ENCODE measurements around the gene KIF5C. TPM values are rescaled to one million over a fixed set of nuclear protein-coding genes. Genes with fewer than 3 reads are reported as not detected.
A peak's percentile ranks its signal among the peaks of the same experiment; 100 is the strongest.
"Not testable (repeated sequence)": the region's sequence is repeated elsewhere in the genome, so short reads cannot be mapped to it uniquely, and the experiment has no call there.

Gene KIF5C
- total RNA-seq, 1 donor from 2014 or later = 0.08 TPM

GRCh38 chr2:148966438-148966758 lies 91.4 kb downstream of the KIF5C start:
- ATAC-seq = no peak

GRCh38 chr2:148967056-148967455 lies 92.0 kb downstream of the KIF5C start:
- no peak for ATAC-seq

- ATAC-seq = no peak
Measured at GRCh38 chr2:148967578-148967977, 92.6 kb downstream of the KIF5C start.

- no peak for ATAC-seq
Measured at GRCh38 chr2:148968301-148968700, 93.3 kb downstream of the KIF5C start.

- no peak for ATAC-seq
Measured at GRCh38 chr2:148968776-148969319, 93.8 kb downstream of the KIF5C start.

GRCh38 chr2:148969659-148970061 lies 94.6 kb downstream of the KIF5C start:
- ATAC-seq = no peak

GRCh38 chr2:148970385-148970784 lies 95.4 kb downstream of the KIF5C start:
- no peak for ATAC-seq

GRCh38 chr2:148971547-148971946 lies 96.5 kb downstream of the KIF5C start:
- ATAC-seq = no peak

GRCh38 chr2:148974095-148974494 lies 99.1 kb downstream of the KIF5C start:
- ATAC-seq = no peak

- no peak for ATAC-seq
Measured at GRCh38 chr2:148978026-148978685, 103.1 kb downstream of the KIF5C start.

- no peak for ATAC-seq
Measured at GRCh38 chr2:148978706-148979105, 103.7 kb downstream of the KIF5C start.

- no peak for ATAC-seq
Measured at GRCh38 chr2:148979164-148979918, 104.3 kb downstream of the KIF5C start.

- no peak for ATAC-seq
Measured at GRCh38 chr2:148979919-148980277, 104.9 kb downstream of the KIF5C start.

GRCh38 chr2:148980496-148980895 lies 105.5 kb downstream of the KIF5C start:
- not testable (repeated sequence) for ATAC-seq

GRCh38 chr2:148981324-148981723 lies 106.3 kb downstream of the KIF5C start:
- no peak for ATAC-seq

GRCh38 chr2:148981781-148982180 lies 106.8 kb downstream of the KIF5C start:
- no peak for ATAC-seq

GRCh38 chr2:148982282-148982681 lies 107.3 kb downstream of the KIF5C start:
- ATAC-seq = no peak

- no peak for ATAC-seq
Measured at GRCh38 chr2:148983896-148984295, 108.9 kb downstream of the KIF5C start.

GRCh38 chr2:148984449-148984848 lies 109.4 kb downstream of the KIF5C start:
- ATAC-seq = no peak

- no peak for ATAC-seq
Measured at GRCh38 chr2:148987286-148987685, 112.3 kb downstream of the KIF5C start.

- no peak for ATAC-seq
Measured at GRCh38 chr2:148988337-148988736, 113.3 kb downstream of the KIF5C start.

GRCh38 chr2:148989882-148990493 lies 115.0 kb downstream of the KIF5C start:
- ATAC-seq = peak; percentile 79

GRCh38 chr2:148990968-148991367 lies 115.9 kb downstream of the KIF5C start:
- no peak for ATAC-seq

- no peak for ATAC-seq
Measured at GRCh38 chr2:148992448-148992847, 117.4 kb downstream of the KIF5C start.

All from esophagus mucosa (tissue), 1 donor.